DND-41 (cell line): ENCODE results near the gene TMEM223.

Experiments used
- ATAC-seq: fragments of 200-7000 bp; cut with Tn5 transposase; 3 replicates; pipeline ENCODE4 v1.9.1; 2021; ENCODE audit warnings: low read depth; ENCODE audit not compliant: insufficient read depth
- DNase-seq: peaks from one replicate; pipeline ENCODE4 v3.0.0-alpha.2; 2020
- H2AFZ ChIP-seq: 2 replicates; pipeline ENCODE4 v1.6.0; 2012; ENCODE audit warnings: low read depth, low read length
- H3K27ac ChIP-seq: 2 replicates; pipeline ENCODE4 v1.5.1; 2012; ENCODE audit warnings: low read length, inconsistent platforms
- H3K27me3 ChIP-seq: fragments of 200-600 bp; sonication (generic); 2 replicates; pipeline ENCODE4 v1.6.0; 2012; ENCODE audit warnings: low read length, mild to moderate bottlenecking, inconsistent platforms; ENCODE audit not compliant: insufficient read depth, poor library complexity
- H3K36me3 ChIP-seq: 2 replicates; pipeline ENCODE4 v1.5.1; 2012; ENCODE audit warnings: low read length, inconsistent platforms; ENCODE audit not compliant: insufficient read depth
- H3K4me1 ChIP-seq: 2 replicates; pipeline ENCODE4 v1.5.1; 2012; ENCODE audit warnings: mild to moderate bottlenecking, low read length; ENCODE audit not compliant: insufficient read depth
- H3K4me2 ChIP-seq: 2 replicates; pipeline ENCODE4 v1.6.0; 2012; ENCODE audit warnings: mild to moderate bottlenecking, moderate library complexity, low read length, inconsistent platforms; ENCODE audit not compliant: insufficient read depth
- H3K4me3 ChIP-seq, 2 experiments: fragments of 200-600 bp in 1 of 2; shearing (Covaris generic) in 1 of 2; 2 replicates each; pipeline ENCODE4 v1.5.1; 2012 to 2016; ENCODE audit warnings: inconsistent platforms in 2 of 2, low read length in 2 of 2, mild to moderate bottlenecking in 2 of 2, low read depth in 1 of 2, moderate library complexity in 1 of 2
- H3K79me2 ChIP-seq: 2 replicates; pipeline ENCODE4 v1.6.0; 2012; ENCODE audit warnings: low read length, inconsistent platforms; ENCODE audit not compliant: insufficient read depth
- H3K9ac ChIP-seq: 2 replicates; pipeline ENCODE4 v1.6.0; 2012; ENCODE audit warnings: low read depth, mild to moderate bottlenecking, inconsistent platforms, low read length, moderate library complexity
- H3K9me3 ChIP-seq: 2 replicates; pipeline ENCODE4 v1.5.1; 2012; ENCODE audit warnings: low read length, moderate library complexity, mild to moderate bottlenecking, inconsistent platforms; ENCODE audit not compliant: insufficient read depth, severe bottlenecking
- H4K20me1 ChIP-seq: 2 replicates; pipeline ENCODE4 v1.6.0; 2012; ENCODE audit warnings: low read length; ENCODE audit not compliant: insufficient read depth
- CTCF ChIP-seq: IDR thresholded peaks from 2 replicates; pipeline ENCODE4 v1.5.1; 2012; ENCODE audit warnings: borderline replicate concordance, low read length, moderate library complexity, mild to moderate bottlenecking; ENCODE audit not compliant: poor library complexity, severe bottlenecking; ENCODE audit errors: extremely low read depth
- EZH2 ChIP-seq: IDR thresholded peaks from 3 replicates; pipeline ENCODE4 v1.6.1; 2012; ENCODE audit warnings: borderline replicate concordance, low read depth, mild to moderate bottlenecking, moderate library complexity, low read length, inconsistent platforms; ENCODE audit not compliant: severe bottlenecking

Gene TMEM223

GRCh38 chr11:62757846-62758788, 33.7 kb downstream of the TMEM223 start:
- 0 out of 2 replicates have a peak, but pooled peaks cover 2% of the 10 kb centered on the region for H4K20me1 ChIP-seq
- H3K9me3 ChIP-seq = no peaks in the 10 kb centered on the region
- H3K79me2 ChIP-seq = peaks cover 21% of the 10 kb centered on the region
- H3K27ac ChIP-seq = no peak overlapping the region
- peaks cover 7% of the 10 kb centered on the region for H3K36me3 ChIP-seq
- peak overlapping the region; percentile 57; the same call in 1 of the 2 replicates for H2AFZ ChIP-seq
- H3K4me1 ChIP-seq = peaks cover 33% of the 10 kb centered on the region
- TF ChIP-seq EZH2 = no peak
- TF ChIP-seq CTCF = no peak
- no peak overlapping the region for H3K9ac ChIP-seq
- ATAC-seq (no peak), DNase-seq (no peak)
- no peak overlapping the region for H3K4me2 ChIP-seq
- no peaks in the 10 kb centered on the region for H3K27me3 ChIP-seq
- no peak overlapping the region for H3K4me3 ChIP-seq

GRCh38 chr11:62755086-62755615, 36.7 kb downstream of the TMEM223 start:
- no peak for DNase-seq
- Histone ChIP-seq H2AFZ (no peak overlapping the region), H3K9me3 (no peaks in the 10 kb centered on the region), H3K79me2 (peaks cover 23% of the 10 kb centered on the region), H3K27ac (no peak overlapping the region), H4K20me1 (peaks cover 7% of the 10 kb centered on the region; the same call in 1 of the 2 replicates), H3K9ac (peak overlapping the region; percentile 60; the same call in 1 of the 2 replicates), H3K36me3 (peaks cover 16% of the 10 kb centered on the region), H3K27me3 (no peaks in the 10 kb centered on the region), H3K4me2 (peak overlapping the region; percentile 66), H3K4me3 (no peak overlapping the region), H3K4me1 (peaks cover 28% of the 10 kb centered on the region)
- ATAC-seq = no peak
- TF ChIP-seq EZH2 = no peak
- TF ChIP-seq CTCF = no peak

- ATAC-seq = peak; percentile 98
- Histone ChIP-seq H3K36me3 (peaks cover 21% of the 10 kb centered on the region), H3K27me3 (no peaks in the 10 kb centered on the region), H3K4me3 (peak within 1 kb of the TSS; percentile 33 to 65; a peak in 3 of 4 replicates), H3K4me2 (peak within 1 kb of the TSS; percentile 66), H4K20me1 (peaks cover 7% of the 10 kb centered on the region; the same call in 1 of the 2 replicates), H3K4me1 (peaks cover 28% of the 10 kb centered on the region), H2AFZ (peak within 1 kb of the TSS; percentile 89), H3K9ac (peak within 1 kb of the TSS; percentile 60), H3K9me3 (no peaks in the 10 kb centered on the region), H3K27ac (peak within 1 kb of the TSS; percentile 92), H3K79me2 (peaks cover 23% of the 10 kb centered on the region)
- TF ChIP-seq CTCF = no peak
- TF ChIP-seq EZH2 = no peak
- peak; percentile 99 for DNase-seq
These were observed 37.8 kb downstream of the TMEM223 start, which contains the start of gene ZBTB3 for GRCh38 chr11:62753736-62754603. Gene ZBTB3, minus strand, starts transcription at chr11:62754160. Its CDS starts 496 bp downstream, at chr11:62753664.
